ENCODE data around the gene PTGR1. TPM values are rescaled to one million over a fixed set of nuclear protein-coding genes. Genes with fewer than 3 reads are reported as not detected.
"Not testable (repeated sequence)": the region's sequence is repeated elsewhere in the genome, so short reads cannot be mapped to it uniquely, and the experiment has no call there.

Gene PTGR1
- total RNA-seq, 2 experiments from 2014 or later, result 4.7 to 4.8 TPM

DNA sequence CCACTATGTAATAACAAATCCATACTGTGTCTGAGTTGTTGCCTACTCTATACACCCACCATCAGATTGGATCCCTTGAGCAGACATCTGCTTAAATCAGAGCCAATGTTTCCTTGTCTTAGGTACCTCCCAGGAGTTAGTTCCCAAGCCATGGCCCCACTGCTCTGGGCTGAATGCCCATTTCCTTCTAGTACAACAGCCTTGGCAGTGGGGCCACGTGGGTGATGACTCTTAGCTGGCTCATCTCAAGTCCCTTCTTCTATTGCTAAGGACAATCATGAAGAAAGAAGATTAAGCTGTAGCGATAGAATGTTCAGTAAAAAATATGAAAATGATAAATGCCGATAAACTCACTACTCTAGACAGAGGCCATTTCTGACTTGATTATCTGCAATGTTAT is 16.6 kb downstream of the PTGR1 start:
- Mint-ChIP-seq H3K27ac (no peak overlapping the region), H3K4me3 (no peak overlapping the region), H3K36me3 (no peaks in the 10 kb centered on the region), H3K27me3 (no peaks in the 10 kb centered on the region), H3K4me1 (ENCODE audit: low read depth) (no peaks in the 10 kb centered on the region), H3K9me3 (no peaks in the 10 kb centered on the region)
- ChIA-PET POLR2A (interaction anchor here (0.6 kb wide), 1 partner anchor 36 kb away, joined by 3 read pairs; no protein-coding TSS in a partner anchor), CTCF (interaction anchor here (3.7 kb wide), 1 partner anchor 15 kb away, joined by 11 read pairs; no protein-coding TSS in a partner anchor)
- intact Hi-C loops (cut with micrococcal nuclease), result no loop called here
- DNase-seq, result no peak

DNA sequence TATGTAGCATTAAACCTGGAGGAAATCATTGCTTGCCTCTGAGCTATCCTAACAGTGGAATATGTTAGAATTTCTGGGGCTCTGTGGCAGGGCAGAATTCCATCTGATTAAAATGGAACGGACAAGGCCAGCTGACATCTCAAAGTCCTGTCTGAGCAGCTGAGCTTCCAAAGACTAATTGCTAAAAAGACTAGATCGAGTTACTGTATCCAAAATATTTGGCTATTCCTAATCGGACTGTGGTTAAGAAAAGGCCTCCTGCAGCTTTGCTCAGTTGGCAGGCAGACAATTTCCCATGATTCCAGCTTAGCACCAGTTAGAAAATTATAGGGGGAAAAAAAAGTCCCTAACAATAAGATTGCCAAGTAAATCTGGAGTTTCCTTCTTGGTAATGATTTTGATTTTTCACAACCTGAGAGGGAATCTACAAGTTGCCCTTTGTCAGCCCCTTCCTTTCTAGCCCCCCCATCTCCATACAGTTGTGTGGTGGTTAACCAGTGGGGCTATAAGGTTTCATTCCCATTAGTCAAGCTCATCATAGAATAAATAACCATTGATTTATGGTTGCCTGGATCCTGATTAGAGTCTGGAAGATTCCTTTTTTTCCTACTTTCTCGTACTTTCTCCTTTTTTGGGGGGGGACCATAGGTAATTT is 26.4 kb downstream of the PTGR1 start:
- Mint-ChIP-seq H3K36me3 (peaks cover 14% of the 10 kb centered on the region), H3K4me3 (no peak overlapping the region), H3K4me1 (ENCODE audit: low read depth) (no peaks in the 10 kb centered on the region), H3K9me3 (peaks cover 20% of the 10 kb centered on the region), H3K27me3 (no peaks in the 10 kb centered on the region), H3K27ac (no peak overlapping the region)
- ChIA-PET CTCF (no interaction called here), POLR2A (no interaction called here)
- no peak for DNase-seq
- intact Hi-C loops (cut with micrococcal nuclease), result no loop called here

DNA sequence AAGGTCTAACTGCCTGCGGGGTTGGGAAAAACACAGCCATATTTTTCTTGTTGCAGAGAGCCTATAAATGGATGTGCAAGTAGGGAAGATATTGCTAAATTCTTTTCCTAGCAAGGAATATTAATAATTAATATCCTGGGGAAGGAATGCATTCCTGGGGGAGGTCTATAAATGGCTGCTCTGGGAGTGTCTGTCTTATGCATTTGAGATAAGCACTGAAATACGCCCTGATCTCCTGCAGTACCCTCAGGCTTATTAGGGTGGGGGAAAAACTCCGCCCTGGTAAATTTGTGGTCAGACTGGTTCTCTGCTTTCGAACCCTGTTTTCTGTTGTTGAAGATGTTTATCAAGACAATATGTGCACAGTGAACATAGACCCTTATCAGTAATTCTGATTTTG is 31.3 kb downstream of the PTGR1 start:
- H3K27ac Mint-ChIP-seq; H3K27me3 Mint-ChIP-seq; H3K4me1 Mint-ChIP-seq (ENCODE audit: low read depth); CTCF ChIA-PET; H3K4me3 Mint-ChIP-seq; intact Hi-C loops (cut with micrococcal nuclease); DNase-seq; POLR2A ChIA-PET: not testable (repeated sequence)
- peaks cover 42% of the 10 kb centered on the region for H3K9me3 Mint-ChIP-seq
- peaks cover 20% of the 10 kb centered on the region for H3K36me3 Mint-ChIP-seq

DNA sequence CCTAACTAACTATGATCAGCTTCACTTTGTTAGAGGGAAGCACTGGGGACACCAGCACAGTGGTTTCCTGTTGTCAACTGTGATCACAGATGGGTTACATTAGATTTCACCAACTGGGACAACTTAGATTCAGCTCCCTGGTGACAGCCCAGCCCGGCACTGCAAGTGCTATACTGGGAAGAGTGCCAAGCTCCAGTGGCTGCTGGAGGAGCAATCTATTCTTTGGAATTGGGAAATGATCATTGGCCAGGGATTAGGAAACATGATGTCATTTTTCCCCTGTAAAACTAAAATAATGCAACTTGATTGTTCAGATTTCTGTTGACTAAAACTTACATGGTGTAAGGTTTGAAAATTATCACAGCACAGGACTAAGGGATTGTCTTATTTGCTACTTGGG is 33.2 kb downstream of the PTGR1 start:
- Mint-ChIP-seq H3K27me3 (no peaks in the 10 kb centered on the region), H3K27ac (no peak overlapping the region), H3K9me3 (peaks cover 44% of the 10 kb centered on the region), H3K4me1 (ENCODE audit: low read depth) (no peaks in the 10 kb centered on the region), H3K4me3 (no peak overlapping the region), H3K36me3 (peaks cover 28% of the 10 kb centered on the region)
- DNase-seq, result no peak
- POLR2A ChIA-PET, result no interaction called here
- CTCF ChIA-PET, result no interaction called here
- intact Hi-C loops (cut with micrococcal nuclease), result no loop called here

DNA sequence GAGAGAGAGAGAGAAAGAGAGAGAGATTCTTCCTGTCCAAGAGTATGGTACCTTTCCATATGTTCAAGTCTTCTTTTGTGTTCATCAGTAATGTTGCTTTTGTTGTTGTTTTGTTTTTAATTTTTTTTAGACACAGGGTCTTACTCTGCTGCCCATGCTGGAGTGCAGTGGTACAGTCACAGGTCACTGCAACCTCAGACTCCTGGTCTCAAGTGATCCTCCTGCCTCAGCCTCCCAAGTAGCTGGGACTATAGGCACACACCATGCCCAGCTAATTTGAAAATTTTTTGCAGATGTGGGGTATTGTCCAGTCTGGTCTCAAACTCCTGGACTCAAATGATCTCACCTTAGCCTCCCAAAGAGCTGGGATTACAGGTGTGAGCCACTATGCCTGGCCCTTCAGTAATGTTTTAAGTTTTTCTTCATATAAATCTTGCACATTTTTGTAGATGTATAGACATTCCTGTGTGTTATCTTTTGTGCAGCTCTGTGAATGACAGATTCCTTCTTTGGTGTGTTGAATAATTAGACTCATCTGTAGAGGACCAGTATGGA is 38.2 kb downstream of the PTGR1 start:
- Mint-ChIP-seq H3K4me3 (no peak overlapping the region), H3K36me3 (peaks cover 15% of the 10 kb centered on the region), H3K4me1 (ENCODE audit: low read depth) (no peaks in the 10 kb centered on the region), H3K27me3 (no peaks in the 10 kb centered on the region), H3K9me3 (peaks cover 32% of the 10 kb centered on the region), H3K27ac (no peak overlapping the region)
- ChIA-PET CTCF (no interaction called here), POLR2A (no interaction called here)
- intact Hi-C loops (cut with micrococcal nuclease), result no loop called here
- no peak for DNase-seq

DNA sequence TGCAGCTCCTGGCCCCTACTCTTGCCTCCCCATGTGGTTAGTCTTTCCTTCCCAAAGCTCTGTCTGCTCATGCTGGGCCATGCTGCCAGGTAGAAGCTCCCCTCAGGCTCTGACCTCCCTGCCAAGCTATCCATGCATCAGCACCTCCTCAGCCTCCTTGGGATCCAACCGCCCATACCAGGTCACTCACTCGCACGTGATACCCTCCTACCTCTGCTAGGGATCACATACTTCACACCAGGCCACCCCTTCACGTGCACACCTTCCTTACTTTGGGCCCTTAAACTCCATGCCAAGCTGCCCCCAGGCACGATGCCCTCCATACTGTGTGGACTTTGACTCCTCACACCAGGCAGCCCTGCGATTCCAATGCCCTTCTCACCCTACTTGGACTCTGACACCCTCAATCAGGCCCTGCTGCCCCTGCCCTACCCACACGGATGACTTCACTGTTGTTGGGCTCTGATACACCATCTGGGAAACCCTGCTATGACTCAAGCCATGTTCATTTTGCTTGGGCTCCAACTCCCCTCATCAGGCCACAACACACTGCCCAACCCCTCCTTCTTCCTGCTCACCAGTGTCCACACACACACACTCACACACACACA is 40.3 kb downstream of the PTGR1 start:
- H3K27me3 Mint-ChIP-seq, result no peaks in the 10 kb centered on the region
- POLR2A ChIA-PET, result no interaction called here
- CTCF ChIA-PET, result no interaction called here
- peaks cover 31% of the 10 kb centered on the region for H3K36me3 Mint-ChIP-seq
- H3K4me1 Mint-ChIP-seq (ENCODE audit: low read depth), result no peaks in the 10 kb centered on the region
- no peak overlapping the region for H3K4me3 Mint-ChIP-seq
- intact Hi-C loops (cut with micrococcal nuclease), result no loop called here
- no peak overlapping the region for H3K27ac Mint-ChIP-seq
- peaks cover 52% of the 10 kb centered on the region for H3K9me3 Mint-ChIP-seq
- no peak for DNase-seq

DNA sequence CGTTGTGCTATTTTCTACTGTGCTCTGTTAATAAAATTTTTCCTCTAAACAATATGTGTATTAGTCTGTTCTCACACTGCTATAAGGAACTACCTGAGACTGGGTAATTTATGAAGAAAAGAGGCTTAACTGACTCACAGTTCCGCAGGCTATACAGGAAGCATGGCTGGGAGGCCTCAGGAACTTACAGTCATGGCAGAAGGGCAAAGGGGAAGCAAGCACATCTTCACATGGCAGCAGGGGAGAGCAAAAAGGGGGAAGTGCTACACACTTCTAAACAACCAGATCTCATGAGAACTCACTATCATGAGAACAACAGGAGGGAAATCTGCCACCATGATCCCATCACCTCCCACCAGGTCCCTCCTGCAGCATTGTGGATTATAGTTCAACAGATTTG is 44.0 kb downstream of the PTGR1 start:
- H3K9me3 Mint-ChIP-seq, result peaks cover 69% of the 10 kb centered on the region
- intact Hi-C loops (cut with micrococcal nuclease); H3K27me3 Mint-ChIP-seq; DNase-seq; POLR2A ChIA-PET; H3K4me1 Mint-ChIP-seq (ENCODE audit: low read depth); CTCF ChIA-PET; H3K27ac Mint-ChIP-seq; H3K4me3 Mint-ChIP-seq: not testable (repeated sequence)
- peaks cover 44% of the 10 kb centered on the region for H3K36me3 Mint-ChIP-seq

DNA sequence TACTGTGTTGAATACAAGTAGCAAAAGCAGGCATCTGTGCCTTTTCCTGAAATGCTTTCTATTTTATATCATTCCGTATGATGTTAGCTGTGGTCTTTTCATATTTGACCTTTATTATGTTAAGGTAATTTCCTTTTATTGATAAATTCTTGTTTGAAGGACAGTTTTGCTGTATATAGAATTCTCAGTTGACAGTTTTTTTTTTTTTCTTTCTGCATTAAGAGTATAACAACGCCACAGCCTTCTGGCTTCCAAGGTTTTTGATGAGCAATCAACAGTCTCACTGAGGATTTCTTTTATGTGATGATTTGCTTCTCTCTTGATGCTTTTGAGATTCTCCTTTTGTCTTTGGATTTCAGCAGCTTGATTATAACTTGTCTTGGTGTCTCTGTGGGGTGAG is 50.8 kb downstream of the PTGR1 start:
- POLR2A ChIA-PET, result interaction anchor here (0.6 kb wide), 1 partner anchor 1480 kb away, joined by 5 read pairs; no protein-coding TSS in a partner anchor
- Mint-ChIP-seq H3K4me1 (ENCODE audit: low read depth) (no peaks in the 10 kb centered on the region), H3K27me3 (no peaks in the 10 kb centered on the region), H3K4me3 (no peak overlapping the region), H3K27ac (no peak overlapping the region), H3K36me3 (peaks cover 68% of the 10 kb centered on the region), H3K9me3 (peaks cover 82% of the 10 kb centered on the region)
- no peak for DNase-seq
- CTCF ChIA-PET, result no interaction called here
- intact Hi-C loops (cut with micrococcal nuclease), result no loop called here

DNA sequence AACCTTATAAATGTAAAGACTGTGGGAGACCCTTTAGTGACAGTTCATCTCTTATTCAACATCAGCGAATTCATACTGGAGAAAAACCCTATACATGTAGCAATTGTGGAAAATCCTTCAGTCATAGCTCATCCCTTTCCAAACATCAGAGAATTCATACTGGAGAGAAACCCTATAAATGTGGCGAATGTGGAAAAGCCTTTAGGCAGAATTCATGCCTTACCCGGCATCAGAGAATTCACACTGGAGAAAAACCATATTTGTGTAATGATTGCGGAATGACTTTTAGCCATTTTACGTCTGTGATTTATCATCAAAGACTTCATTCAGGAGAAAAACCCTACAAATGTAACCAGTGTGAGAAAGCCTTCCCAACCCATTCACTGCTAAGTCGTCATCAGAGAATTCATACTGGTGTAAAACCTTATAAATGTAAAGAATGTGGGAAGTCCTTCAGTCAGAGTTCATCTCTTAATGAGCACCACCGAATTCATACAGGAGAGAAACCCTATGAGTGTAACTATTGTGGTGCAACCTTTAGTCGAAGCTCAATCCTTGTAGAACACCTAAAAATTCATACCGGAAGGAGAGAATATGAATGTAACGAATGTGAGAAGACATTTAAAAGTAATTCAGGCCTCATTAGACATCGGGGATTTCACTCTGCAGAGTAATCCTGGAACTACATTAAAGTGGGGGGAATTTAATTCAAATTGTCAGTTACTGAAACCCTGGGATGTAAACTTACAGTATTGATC is 56.8 kb downstream of the PTGR1 start:
- no peak for DNase-seq
- H3K27me3 Mint-ChIP-seq, result no peaks in the 10 kb centered on the region
- H3K4me3 Mint-ChIP-seq, result no peak overlapping the region
- intact Hi-C loops (cut with micrococcal nuclease), result no loop called here
- H3K4me1 Mint-ChIP-seq (ENCODE audit: low read depth), result no peaks in the 10 kb centered on the region
- peaks cover 81% of the 10 kb centered on the region for H3K9me3 Mint-ChIP-seq
- peaks cover 73% of the 10 kb centered on the region for H3K36me3 Mint-ChIP-seq
- no peak overlapping the region for H3K27ac Mint-ChIP-seq
- ChIA-PET POLR2A (no interaction called here), CTCF (no interaction called here)

DNA sequence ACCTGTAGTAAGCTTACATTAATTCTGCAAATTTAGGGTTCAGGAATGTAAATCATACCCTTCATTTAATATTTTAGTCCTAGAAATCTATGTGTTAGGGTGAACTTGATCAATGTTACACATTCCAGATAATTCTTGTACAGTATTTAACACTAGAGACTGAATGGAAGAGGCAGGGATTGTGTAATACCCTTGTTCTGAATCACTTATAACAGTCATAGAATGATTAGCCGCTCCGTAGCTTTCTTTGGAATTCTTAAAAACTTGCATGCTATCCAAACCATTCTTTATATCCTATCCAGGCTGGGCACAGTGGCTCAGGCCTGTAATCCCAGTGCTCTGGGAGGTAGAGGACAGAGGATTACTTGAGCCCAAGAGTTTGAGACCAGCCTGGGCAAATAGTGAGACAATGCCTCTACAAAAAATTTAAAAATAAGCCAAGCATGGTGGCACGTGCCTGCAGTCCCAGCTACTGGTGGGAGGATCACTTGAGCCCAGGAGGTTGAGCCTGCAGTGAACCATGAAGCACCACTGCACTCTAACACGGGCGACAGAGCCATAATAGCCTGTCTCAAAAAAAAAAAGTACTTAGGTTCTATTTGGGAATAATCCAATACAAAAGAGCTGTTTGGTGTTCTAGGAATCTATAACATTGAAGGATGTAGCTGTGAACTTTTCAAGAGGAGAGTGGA is 66.2 kb downstream of the PTGR1 start:
- Mint-ChIP-seq H3K4me1 (ENCODE audit: low read depth) (no peaks in the 10 kb centered on the region), H3K36me3 (peaks cover 58% of the 10 kb centered on the region), H3K27me3 (no peaks in the 10 kb centered on the region), H3K9me3 (peaks cover 32% of the 10 kb centered on the region), H3K4me3 (no peak overlapping the region), H3K27ac (no peak overlapping the region)
- intact Hi-C loops (cut with micrococcal nuclease), result no loop called here
- DNase-seq, result no peak
- POLR2A ChIA-PET, result no interaction called here
- CTCF ChIA-PET, result no interaction called here

DNA sequence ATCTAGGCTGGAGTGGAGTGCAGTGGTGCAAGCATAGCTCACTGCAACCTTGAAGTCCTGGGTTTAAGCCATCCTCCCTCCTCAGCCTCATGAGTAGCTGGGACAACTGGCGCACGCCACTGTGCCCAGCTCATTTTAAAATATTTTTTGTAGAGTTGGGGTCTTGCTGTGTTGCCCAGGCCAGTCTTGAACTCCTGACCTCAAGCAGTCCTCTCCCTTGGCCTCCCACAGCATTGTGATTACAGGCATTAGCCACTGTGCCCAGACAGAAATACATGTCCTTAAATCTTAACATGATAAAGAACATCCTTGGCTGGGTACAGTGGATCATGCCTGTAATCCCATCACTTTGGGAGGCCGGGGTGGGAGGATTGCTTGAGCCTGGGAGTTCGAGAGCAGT is 67.7 kb downstream of the PTGR1 start:
- H3K4me3 Mint-ChIP-seq, result no peak overlapping the region
- intact Hi-C loops (cut with micrococcal nuclease), result no loop called here

DNA sequence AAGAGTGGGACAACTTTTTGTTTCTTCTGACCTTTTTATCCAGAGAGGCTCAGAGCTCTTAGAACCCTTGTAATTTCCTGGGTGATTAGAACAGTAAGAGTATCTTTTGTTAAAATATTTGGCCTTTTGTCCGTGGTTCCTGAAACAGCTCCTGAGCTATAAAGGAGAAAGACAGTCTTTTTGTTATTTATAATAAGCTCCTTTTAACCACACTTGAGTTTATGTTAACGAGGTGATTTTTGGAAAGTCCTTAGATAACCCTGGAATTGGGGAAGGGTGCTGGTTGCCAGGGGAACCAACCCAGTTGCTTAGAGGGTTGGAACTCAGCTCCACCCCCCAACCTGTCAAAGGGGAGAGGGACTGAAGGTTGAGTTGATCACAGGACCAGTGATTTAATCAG is 69.7 kb downstream of the PTGR1 start:
- Mint-ChIP-seq H3K9me3 (peaks cover 18% of the 10 kb centered on the region), H3K27ac (no peak overlapping the region), H3K4me1 (ENCODE audit: low read depth) (peaks cover 9% of the 10 kb centered on the region), H3K4me3 (no peak overlapping the region), H3K27me3 (no peaks in the 10 kb centered on the region), H3K36me3 (peaks cover 40% of the 10 kb centered on the region)
- CTCF ChIA-PET, result interaction anchor here (0.8 kb wide), 1 partner anchor 147 kb away, joined by 3 read pairs; no protein-coding TSS in a partner anchor
- intact Hi-C loops (cut with micrococcal nuclease), result loop anchor here (5.0 kb wide), 1 partner anchor 103 kb away; the partner anchor contains the start of gene DNAJC25
- DNase-seq, result no peak
- POLR2A ChIA-PET, result no interaction called here

More for the DNA sequence above, 67.7 kb downstream of the PTGR1 start:
- DNase-seq, result no peak
- Mint-ChIP-seq H3K27ac (no peak overlapping the region), H3K27me3 (no peaks in the 10 kb centered on the region), H3K36me3 (peaks cover 51% of the 10 kb centered on the region), H3K4me1 (ENCODE audit: low read depth) (peaks cover 3% of the 10 kb centered on the region), H3K9me3 (peaks cover 26% of the 10 kb centered on the region)
- POLR2A ChIA-PET, result no interaction called here
- CTCF ChIA-PET, result no interaction called here

Measured in activated CD4-positive, alpha-beta memory T cell treated with anti-CD3 and anti-CD28 coated beads for 36 hours (primary cell).